Measurements from ENCODE around the gene TMEM143. TPM values are rescaled to one million over a fixed set of nuclear protein-coding genes. Genes with fewer than 3 reads are reported as not detected.

TMEM143 gene
- total and polyA plus RNA-seq, 12 donors, result 3.3 to 26.5 (median 12.7) TPM

- intact Hi-C loops (cut with DNase I), result no loop called here
- H3K27me3 ChIP-seq, result no peaks in the 10 kb centered on the region
- no peaks in the 10 kb centered on the region for H3K4me1 ChIP-seq (replicated peaks in 1 of 2)
- no peak overlapping the region for H3K27ac ChIP-seq
- no peaks in the 10 kb centered on the region for H3K36me3 ChIP-seq (replicated peaks in 1 of 2)
- TF ChIP-seq CTCF (IDR thresholded peaks at IDR 0.05) (no peak), POLR2A (IDR thresholded peaks at IDR 0.05) (no peak)
- 91 to 96% (median 95%) methylated on average over 7 of the region's 7 CpGs for WGBS, 4 donors
- H3K9me3 ChIP-seq (replicated peaks in 1 of 3), result no peaks in the 10 kb centered on the region
- no peak overlapping the region for H3K4me3 ChIP-seq
- no peak for DNase-seq
Measured at GRCh38 chr19:48283908-48284307, 79.8 kb downstream of the TMEM143 start.

Other genes with a start within 250 kb of the TMEM143 start
- gene LIG1, start 193.6 kb downstream of the TMEM143 start, total RNA-seq, result 10 to 100 TPM in 7 of 9 donors, 1 to 10 TPM in 2; 7.5 to 24.2 (median 15.5) TPM
- 10 to 100 TPM; 10.5 to 79.6 (median 58.3) TPM for gene LIG1, start 193.6 kb downstream of the TMEM143 start, polyA plus RNA-seq
- 1 to 10 TPM in 7 of 9 donors, under 1 TPM in 2; 0.52 to 8.0 (median 4.2) TPM for gene ZSWIM9, start 193.3 kb downstream of the TMEM143 start, total RNA-seq
- 1 to 10 TPM; 1.9 to 5.7 (median 2.6) TPM for gene ZSWIM9, start 193.3 kb downstream of the TMEM143 start, polyA plus RNA-seq
- gene CARD8, start 108.0 kb downstream of the TMEM143 start, total RNA-seq, result 10 to 100 TPM; 14.1 to 45.3 (median 32.3) TPM
- gene CARD8, start 108.0 kb downstream of the TMEM143 start, polyA plus RNA-seq, result 10 to 100 TPM; 30.0 to 48.3 (median 33.7) TPM
- gene ZNF114, start 93.9 kb downstream of the TMEM143 start, total RNA-seq, result 1 to 10 TPM in 1 of 9 donors, under 1 TPM in 7, not detected in 1; 0.18 to 1.4 (median 0.59) TPM
- gene ZNF114, start 93.9 kb downstream of the TMEM143 start, polyA plus RNA-seq, result under 1 TPM; 0.07 to 0.16 (median 0.10) TPM
- gene EMP3, start 38.4 kb downstream of the TMEM143 start, total RNA-seq, result 100 to 1,000 TPM in 4 of 9 donors, 10 to 100 TPM in 5; 20.6 to 118 (median 97.9) TPM
- 100 to 1,000 TPM in 2 of 3 donors, 10 to 100 TPM in 1; 63.9 to 409 (median 315) TPM for gene EMP3, start 38.4 kb downstream of the TMEM143 start, polyA plus RNA-seq
- not detected for gene SYNGR4, start 427 bp upstream of the TMEM143 start, total RNA-seq
- under 1 TPM in 1 of 3 donors, not detected in 2; 0.13 TPM for gene SYNGR4, start 427 bp upstream of the TMEM143 start, polyA plus RNA-seq
- 100 to 1,000 TPM in 7 of 9 donors, 10 to 100 TPM in 2; 63.4 to 201 (median 161) TPM for gene KDELR1, start 27.6 kb upstream of the TMEM143 start, total RNA-seq
- 100 to 1,000 TPM; 110 to 146 (median 126) TPM for gene KDELR1, start 27.6 kb upstream of the TMEM143 start, polyA plus RNA-seq
- gene GRIN2D, start 29.7 kb upstream of the TMEM143 start, total RNA-seq, result 1 to 10 TPM in 3 of 9 donors, under 1 TPM in 6; 0.12 to 1.8 (median 0.57) TPM
- gene GRIN2D, start 29.7 kb upstream of the TMEM143 start, polyA plus RNA-seq, result 1 to 10 TPM in 1 of 3 donors, under 1 TPM in 2; 0.11 to 1.0 (median 0.64) TPM
- gene GRWD1, start 82.0 kb upstream of the TMEM143 start, total RNA-seq, result 10 to 100 TPM in 8 of 9 donors, 1 to 10 TPM in 1; 8.5 to 48.4 (median 27.8) TPM
- 10 to 100 TPM in 1 of 3 donors, 1 to 10 TPM in 2; 6.6 to 15.7 (median 7.5) TPM for gene GRWD1, start 82.0 kb upstream of the TMEM143 start, polyA plus RNA-seq
- under 1 TPM; 0.09 to 0.83 (median 0.44) TPM for gene KCNJ14, start 91.6 kb upstream of the TMEM143 start, total RNA-seq
- under 1 TPM; 0.16 to 0.56 (median 0.34) TPM for gene KCNJ14, start 91.6 kb upstream of the TMEM143 start, polyA plus RNA-seq
- 10 to 100 TPM; 28.5 to 93.5 (median 53.7) TPM for gene CYTH2, start 105.4 kb upstream of the TMEM143 start, total RNA-seq
- gene CYTH2, start 105.4 kb upstream of the TMEM143 start, polyA plus RNA-seq, result 10 to 100 TPM; 26.3 to 91.7 (median 51.8) TPM
- gene LMTK3, start 147.9 kb upstream of the TMEM143 start, total RNA-seq, result 1 to 10 TPM in 7 of 9 donors, under 1 TPM in 2; 0.06 to 4.4 (median 2.2) TPM
- 10 to 100 TPM in 1 of 3 donors, 1 to 10 TPM in 1, under 1 TPM in 1; 0.57 to 15.1 (median 2.3) TPM for gene LMTK3, start 147.9 kb upstream of the TMEM143 start, polyA plus RNA-seq
- 1 to 10 TPM in 2 of 9 donors, under 1 TPM in 4, not detected in 3; 0.22 to 1.4 (median 0.49) TPM for gene SULT2B1, start 188.2 kb upstream of the TMEM143 start, total RNA-seq
- under 1 TPM; 0.24 to 0.88 (median 0.72) TPM for gene SULT2B1, start 188.2 kb upstream of the TMEM143 start, polyA plus RNA-seq
- not detected for gene SPACA4, start 242.8 kb upstream of the TMEM143 start, total RNA-seq
- gene SPACA4, start 242.8 kb upstream of the TMEM143 start, polyA plus RNA-seq, result not detected